ENCODE results near the gene C19orf12. TPM values are rescaled to one million over a fixed set of nuclear protein-coding genes. Genes with fewer than 3 reads are reported as not detected.

C19orf12 gene
- total and polyA plus RNA-seq, 2 of the 13 experiments (the other 11 are each of a cell fraction or from before 2014, with no cell fraction given): 17.7 to 34.4 TPM

DNA sequence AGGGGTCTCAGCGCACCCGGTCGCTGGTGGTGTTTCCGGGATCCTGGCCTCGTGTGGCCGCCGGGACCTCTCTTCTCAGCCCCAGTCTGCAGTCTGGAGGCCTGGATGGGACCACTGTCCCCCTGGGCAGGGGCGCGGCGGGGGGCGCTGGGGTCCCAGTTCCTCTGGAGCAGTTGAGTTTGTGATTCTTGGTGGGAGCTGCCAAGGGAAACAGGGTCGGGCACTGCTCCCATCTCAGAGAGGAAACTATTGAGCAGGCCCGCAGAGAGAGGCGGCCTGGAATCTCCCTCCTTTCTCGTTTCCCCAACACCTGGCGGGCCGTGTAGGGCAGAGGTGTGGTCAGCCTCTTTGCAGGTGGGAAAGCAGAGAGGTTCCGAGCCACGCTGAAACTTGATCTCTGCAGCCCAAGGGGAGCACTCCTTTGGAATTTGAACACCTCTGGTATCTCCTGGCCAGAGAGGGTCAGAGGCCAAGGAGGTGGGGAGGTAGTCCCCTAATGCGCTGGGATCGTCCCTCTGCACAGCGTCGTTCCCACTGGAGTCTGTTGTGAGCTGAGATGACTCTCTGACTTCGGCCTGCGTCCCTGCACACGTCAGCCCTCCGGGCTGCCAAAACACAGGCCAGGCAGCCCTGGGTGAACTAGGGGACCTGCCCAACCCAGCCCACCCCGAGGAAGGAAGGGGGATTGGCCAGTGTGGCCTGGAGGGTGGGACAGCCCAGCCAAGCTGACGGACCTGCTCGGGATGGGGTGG is 49.1 kb downstream of the C19orf12 start (continued):
- TF ChIP-seq ZNF362 (CRISPR knock-in tag; IDR thresholded peaks at IDR 0.05; ENCODE audit: borderline replicate concordance) (no peak), CEBPG (CRISPR knock-in tag; IDR thresholded peaks at IDR 0.05) (no peak), TARDBP (CRISPR knock-in tag; IDR thresholded peaks at IDR 0.05) (0 out of 2 replicates have a peak, but pooled peaks have one; percentile 23), HIVEP1 (CRISPR knock-in tag; IDR thresholded peaks at IDR 0.05) (peak; percentile 46; the same call in 1 of the 2 replicates), ZFX (CRISPR knock-in tag; IDR thresholded peaks at IDR 0.05; ENCODE audit: low read depth) (peak; percentile 55), XRCC5 (optimal IDR thresholded peaks at IDR 0.05; ENCODE audit: low read length) (peak; percentile 9), NR2F1 (CRISPR knock-in tag; IDR thresholded peaks at IDR 0.05) (0 out of 4 replicates have a peak, but pooled peaks of 1 of the 2 experiments have one; percentile 30), SALL1 (CRISPR knock-in tag; IDR thresholded peaks at IDR 0.05) (0 out of 2 replicates have a peak, but pooled peaks have one; percentile 14), NR2F6 (IDR thresholded peaks at IDR 0.05) (peak; percentile 35), NR2F6 (CRISPR knock-in tag; IDR thresholded peaks at IDR 0.05) (peak; percentile 57; the same call in 1 of the 2 replicates), KIAA2018 (CRISPR knock-in tag; IDR thresholded peaks at IDR 0.05; ENCODE audit: borderline replicate concordance) (no peak), ZNF263 (CRISPR knock-in tag; IDR thresholded peaks at IDR 0.05) (peak; percentile 99), HNRNPL (IDR thresholded peaks at IDR 0.05; ENCODE audit: low read depth, low read length) (no peak)
- TF ChIP-seq, protein P1, sequence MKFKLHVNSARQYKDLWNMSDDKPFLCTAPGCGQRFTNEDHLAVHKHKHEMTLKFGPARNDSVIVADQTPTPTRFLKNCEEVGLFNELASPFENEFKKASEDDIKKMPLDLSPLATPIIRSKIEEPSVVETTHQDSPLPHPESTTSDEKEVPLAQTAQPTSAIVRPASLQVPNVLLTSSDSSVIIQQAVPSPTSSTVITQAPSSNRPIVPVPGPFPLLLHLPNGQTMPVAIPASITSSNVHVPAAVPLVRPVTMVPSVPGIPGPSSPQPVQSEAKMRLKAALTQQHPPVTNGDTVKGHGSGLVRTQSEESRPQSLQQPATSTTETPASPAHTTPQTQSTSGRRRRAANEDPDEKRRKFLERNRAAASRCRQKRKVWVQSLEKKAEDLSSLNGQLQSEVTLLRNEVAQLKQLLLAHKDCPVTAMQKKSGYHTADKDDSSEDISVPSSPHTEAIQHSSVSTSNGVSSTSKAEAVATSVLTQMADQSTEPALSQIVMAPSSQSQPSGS (CRISPR knock-in tag; IDR thresholded peaks at IDR 0.05): no peak
- TF ChIP-seq, protein P2, sequence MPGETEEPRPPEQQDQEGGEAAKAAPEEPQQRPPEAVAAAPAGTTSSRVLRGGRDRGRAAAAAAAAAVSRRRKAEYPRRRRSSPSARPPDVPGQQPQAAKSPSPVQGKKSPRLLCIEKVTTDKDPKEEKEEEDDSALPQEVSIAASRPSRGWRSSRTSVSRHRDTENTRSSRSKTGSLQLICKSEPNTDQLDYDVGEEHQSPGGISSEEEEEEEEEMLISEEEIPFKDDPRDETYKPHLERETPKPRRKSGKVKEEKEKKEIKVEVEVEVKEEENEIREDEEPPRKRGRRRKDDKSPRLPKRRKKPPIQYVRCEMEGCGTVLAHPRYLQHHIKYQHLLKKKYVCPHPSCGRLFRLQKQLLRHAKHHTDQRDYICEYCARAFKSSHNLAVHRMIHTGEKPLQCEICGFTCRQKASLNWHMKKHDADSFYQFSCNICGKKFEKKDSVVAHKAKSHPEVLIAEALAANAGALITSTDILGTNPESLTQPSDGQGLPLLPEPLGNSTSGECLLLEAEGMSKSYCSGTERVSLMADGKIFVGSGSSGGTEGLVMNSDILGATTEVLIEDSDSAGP (CRISPR knock-in tag; IDR thresholded peaks at IDR 0.05; ENCODE audit: borderline replicate concordance): 0 out of 2 replicates have a peak, but pooled peaks have one; percentile 5
